KG1 (cell line): ENCODE results near the gene CHCHD6.

Experiments used
- DNase-seq: peaks from one replicate; lab custom pipeline; 2025; lab: John Stamatoyannopoulos, UW

Gene CHCHD6

DNA sequence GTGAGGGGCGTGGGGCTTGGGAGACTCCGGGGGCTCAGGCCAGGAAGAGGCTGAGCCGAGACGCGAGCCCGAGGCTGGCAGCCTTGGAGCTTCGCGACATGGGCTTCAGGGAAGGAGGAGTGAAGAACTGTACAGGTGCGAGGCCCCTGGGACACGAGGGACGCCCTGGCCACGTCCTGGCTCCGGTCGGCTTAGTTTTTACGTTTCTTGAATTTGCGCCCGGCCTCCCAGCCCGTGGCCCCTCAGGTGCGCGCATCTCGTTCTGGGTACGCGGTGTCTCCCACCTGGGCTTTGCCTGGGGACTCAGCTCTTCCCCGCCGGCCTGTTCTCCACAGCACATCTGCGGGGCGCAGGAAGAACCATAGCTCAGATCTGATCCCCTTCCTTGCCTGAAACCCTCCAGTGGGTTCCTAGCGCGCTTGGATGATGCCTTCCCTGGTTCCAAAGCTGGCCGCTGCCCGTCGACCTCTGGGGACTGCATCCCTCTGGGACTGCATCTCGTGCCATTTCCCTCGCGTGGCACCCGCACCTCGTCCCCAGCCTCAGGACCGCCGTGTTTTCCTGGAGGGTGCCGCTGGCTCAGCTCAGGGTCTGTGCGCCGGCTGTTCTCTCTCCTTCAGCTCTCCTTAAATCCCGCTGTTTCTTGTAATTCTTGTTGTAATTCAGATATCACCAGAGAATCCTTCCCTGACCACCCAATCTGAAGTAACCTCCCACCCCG, 614 bp downstream of the CHCHD6 start:
- DNase-seq, result no peak

DNA sequence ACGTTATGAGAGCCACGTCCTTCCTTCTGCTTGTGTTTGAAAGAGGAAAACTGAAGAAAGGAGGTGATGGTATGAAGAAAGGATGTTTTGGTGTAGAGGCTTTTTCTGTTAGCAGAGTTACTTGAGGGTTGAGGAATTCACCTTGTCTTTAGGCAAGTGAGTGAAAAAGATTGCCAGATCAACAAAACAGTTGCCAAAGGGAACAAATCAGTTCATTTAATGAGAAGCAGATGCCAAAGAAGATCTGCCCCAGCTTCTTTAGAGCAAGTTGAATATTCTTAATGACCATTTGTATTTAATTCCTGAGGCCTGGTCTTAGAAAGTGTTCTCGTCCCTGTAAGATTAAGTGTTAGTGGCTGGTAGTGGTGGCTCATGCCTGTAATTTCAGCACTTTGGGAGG, 2.6 kb downstream of the CHCHD6 start:
- no peak for DNase-seq

DNA sequence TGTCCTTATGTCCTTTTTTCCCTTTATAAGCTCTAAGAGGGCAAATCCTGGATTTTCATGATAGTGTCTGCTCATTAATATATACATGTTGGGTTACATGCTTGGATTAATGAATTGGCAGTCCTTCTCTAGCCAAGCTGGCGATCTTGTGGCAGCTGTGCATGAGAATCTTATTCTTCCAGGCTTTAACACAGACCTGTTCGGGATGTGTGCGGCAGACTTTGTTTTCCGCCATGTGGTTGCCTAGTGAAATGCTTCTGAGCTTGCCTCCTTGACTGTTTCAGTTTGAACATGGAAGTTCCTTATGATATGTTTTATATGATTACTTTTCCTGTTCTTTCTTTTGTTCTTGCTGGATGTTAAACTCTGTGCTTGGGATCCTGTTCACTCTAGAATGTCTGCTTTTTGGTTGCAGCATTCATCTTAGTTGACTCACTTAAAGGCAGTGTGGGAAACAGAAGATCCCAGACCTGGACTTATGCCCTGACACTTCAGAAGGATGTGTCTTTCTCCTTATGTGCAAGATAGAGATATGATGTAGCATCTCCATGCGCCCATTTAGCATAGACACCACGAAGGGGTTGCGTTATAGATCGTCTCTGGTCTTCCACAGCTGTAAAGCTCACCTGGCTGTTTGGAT, 7.2 kb downstream of the CHCHD6 start:
- no peak for DNase-seq

DNA sequence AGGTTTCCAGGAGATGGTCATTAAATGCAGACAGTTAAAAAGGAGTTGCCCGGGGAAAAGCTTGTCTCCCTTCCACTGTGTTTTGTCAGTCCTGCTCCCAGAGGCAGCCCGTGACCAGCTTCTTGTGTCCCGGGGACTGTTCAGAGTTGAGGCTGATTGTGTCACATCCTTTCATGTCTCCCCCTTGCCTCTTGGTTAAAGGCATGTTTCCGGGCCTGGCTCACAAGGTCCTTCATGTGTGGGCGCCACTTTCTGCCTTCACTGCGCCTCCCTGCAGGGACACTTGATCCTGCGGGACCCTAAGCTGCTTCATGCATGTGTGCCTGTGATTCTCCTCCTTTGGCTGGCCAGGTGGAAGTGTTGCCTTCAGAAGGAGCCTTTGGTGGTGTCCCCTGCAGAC, 9.2 kb downstream of the CHCHD6 start:
- DNase-seq, result no peak

DNA sequence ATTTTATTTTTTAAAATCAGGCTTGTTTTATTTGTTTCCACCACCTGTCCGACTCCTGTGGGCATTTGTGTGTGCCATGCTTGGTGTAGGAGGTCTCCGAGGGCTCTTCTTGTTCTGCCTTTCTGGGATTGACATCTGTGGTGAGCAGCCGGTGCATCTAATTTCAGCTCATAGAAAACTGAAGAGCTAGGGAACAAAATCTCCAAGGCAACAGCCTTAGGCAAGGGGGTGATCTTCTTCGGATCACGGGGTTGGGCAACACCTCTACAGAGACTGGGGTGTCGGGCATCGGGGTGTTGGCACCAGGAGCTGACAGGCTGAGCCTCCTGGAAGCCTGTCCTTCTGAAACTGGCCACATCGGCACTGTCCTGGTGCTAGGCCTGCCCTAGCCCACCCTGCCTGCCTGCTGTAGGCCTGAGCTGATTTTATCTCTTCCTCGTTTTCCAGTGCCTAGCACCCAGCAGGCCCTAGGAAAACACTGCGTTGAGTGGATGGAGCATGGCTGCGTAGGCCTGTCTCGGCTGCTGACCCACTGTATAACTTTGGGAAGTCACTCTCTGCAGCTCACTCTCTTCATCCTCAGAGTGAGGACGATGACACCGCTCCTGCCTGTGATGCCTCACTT, 10.3 kb downstream of the CHCHD6 start:
- DNase-seq, result no peak

DNA sequence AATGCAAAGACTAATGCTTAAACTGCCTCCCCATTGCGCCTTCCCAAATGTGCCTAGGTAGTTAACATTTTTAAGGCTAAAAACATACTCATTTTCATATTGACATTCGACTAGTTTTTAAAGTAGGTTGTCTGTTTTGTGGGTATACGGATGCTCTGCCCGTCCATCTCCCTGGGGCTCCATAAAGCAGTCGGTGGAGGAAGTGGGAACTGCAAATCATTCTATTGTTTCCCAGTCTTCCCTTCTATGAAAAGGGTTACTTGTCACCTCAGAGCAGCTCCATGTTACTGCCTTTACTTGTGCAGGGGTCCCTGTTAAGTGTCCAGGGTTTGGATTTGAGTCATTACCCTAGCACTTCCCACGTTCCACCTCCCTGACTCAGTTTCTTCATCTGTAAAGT, 10.9 kb downstream of the CHCHD6 start:
- DNase-seq, result no peak

DNA sequence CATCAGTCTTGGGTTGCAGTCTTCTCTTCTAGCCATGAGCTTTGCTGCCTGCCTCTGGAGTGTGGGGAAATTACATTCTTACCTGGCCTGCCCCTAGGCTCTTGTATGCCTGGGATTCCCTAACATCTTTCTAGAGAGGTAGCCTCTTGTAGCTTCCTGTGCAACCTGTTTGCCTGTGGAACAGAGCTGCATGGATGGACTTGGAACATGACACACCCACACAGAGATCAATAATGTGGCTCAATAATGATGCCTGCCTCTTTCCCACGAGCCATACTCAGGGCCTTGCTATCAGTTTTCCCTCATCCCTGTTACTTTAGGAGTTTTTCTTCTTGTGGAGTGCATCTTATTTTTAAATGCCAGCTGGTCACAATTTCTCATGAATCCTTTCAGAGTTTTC, 11.4 kb downstream of the CHCHD6 start:
- no peak for DNase-seq

DNA sequence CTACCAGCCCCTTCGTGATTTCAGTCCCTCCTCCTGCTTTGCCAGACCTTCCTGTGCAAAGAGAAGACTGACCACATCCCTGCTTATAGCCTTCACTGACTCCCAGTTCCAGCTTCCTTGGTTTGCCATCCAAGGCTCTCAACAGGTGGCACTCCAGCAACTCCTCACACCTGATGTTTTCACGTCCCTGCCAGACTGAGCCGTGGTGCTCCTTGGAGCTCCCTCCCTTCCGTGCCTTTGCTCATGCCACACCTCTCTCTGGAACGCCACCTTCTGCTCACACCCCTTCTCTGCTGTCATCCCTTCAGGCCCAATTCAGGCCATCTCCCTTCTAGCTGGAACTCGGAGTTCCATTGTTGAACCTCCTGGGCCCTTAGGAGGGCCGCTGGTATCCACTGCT, 12.0 kb downstream of the CHCHD6 start:
- no peak for DNase-seq

DNA sequence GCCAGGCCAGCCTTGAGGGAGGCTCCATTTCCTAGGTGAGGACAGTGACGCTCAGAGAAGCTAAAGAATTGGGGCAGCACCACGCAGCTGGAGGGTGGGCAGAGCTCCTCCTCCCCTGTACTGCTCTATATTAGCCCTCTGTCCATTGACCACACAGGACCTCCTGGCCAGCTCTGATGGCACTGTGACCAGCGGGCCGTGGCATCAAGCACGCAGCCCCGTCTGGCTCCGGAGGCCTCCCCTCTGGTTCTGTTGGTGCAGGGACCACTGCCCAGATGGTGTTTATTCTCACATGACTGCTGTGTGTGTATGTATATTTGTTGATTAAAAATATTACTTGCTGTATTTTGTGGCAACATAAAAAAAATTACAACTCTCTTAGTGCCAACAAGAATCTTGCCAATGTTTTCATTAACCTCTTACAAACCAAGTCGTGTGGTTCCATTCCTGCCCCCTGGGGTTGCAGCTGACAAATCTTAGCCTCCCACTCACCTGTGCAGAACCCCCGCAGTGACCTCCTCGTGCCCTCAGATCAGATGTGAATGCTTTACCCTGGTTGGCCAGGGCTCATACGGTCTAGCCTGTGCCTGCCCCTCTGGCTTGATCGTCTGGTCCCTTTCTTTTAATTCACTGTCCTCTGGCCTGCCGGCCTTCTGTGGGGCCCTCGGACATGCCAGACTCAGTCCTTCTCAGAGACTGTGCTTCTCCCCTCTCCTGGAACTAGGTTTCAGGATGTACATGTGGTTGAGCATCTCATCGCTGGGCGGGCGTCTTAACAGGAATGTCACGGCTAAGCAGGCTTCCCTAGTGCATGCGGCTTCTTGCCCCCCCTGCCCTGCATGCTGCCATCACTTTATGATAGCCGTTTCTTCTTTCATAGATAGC, 14.8 kb downstream of the CHCHD6 start:
- DNase-seq, result no peak

DNA sequence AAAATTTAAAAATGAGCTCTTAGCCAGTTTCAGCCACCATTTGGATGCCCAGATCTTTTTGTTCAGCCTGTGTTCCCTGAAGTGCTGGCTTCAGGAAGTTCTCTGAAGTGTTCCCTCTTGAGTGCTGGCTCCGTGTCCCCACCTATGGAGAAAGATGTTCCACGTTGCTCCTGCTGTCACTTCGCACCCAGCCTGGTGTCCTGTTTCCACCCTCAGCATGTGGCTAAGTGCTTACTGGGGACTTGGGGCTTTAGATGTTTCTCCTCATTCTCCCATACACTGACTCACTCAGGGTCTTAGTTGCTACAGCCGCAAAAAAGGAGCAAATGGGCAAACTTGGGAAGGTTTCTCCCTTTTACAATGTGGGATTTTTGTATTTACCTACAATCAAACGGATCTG, 16.6 kb downstream of the CHCHD6 start:
- DNase-seq, result no peak

DNA sequence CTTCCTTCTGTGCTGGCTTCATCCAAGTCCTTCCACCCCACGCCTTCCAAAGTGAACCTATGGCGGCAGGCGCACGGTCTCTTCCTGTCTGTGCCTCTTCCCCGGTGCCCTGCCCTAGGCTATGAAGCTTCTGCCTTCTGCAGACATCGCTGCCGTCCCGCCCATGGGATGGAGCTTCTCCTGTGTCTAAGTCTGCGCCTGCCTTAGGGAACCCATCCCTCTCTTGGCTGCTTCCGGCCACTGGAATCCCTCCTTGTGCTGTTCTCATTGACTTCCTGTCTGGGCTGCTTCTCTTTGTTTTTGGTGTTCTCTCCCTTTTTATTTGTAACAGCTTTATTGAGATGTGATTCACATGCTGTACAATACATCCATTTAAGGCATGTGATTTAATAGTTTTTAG, 17.2 kb downstream of the CHCHD6 start:
- no peak for DNase-seq

DNA sequence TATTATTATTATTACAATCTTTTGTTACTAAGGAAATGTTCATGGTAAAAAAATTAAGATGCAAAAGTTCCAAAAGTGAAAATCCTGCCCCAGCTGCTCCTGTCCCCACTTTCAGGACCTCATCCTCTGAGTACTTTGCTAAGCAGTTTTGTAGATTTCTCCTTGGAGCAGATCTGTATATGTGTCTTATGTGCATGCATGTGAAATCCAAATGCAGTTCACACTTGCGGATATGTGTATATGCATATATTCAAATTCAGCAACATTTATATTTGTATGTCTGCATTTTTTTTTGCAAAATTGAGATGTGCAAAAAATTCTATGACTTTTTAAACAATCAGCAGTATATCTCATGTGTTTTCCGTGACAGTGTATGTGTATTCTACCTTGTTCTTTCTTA, 19.2 kb downstream of the CHCHD6 start:
- no peak for DNase-seq

DNA sequence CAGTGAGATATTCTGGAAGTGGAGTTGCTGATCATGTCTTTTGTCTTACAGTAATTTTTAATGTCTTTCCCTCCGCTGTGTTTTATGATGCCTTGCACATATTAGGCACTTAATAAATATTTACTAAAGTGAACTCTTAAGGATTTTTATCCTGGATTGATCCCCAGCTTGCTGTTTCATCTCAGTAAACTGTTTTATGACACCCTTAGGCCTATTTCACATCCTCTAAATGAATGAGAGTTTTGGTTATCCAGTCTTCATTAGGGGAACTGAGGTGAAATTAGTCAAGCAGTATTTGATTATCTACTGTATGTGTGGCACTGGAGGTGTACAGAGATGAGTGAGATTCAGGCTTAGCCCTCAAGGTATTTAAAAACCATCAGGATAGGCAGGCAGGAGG, 19.8 kb downstream of the CHCHD6 start:
- DNase-seq, result no peak

DNA sequence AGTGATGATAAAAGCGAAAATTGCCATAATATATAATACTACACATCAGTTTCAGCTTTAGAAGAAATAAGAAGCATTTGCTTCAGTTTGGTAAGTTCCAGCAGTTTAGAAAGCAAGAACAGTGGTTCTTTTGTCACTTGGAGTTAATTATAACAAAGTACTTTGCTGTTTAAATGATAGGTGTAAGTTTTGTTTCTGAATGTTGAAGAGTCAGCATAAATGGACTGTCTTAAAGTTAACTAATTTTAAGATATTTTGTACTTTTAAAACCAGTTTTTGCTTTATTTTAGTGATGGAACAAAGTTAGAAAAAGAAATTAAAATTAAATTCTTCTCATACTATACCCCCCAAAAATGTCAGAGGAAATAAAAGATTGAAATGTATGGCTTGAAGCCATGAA, 24.6 kb downstream of the CHCHD6 start:
- no peak for DNase-seq

DNA sequence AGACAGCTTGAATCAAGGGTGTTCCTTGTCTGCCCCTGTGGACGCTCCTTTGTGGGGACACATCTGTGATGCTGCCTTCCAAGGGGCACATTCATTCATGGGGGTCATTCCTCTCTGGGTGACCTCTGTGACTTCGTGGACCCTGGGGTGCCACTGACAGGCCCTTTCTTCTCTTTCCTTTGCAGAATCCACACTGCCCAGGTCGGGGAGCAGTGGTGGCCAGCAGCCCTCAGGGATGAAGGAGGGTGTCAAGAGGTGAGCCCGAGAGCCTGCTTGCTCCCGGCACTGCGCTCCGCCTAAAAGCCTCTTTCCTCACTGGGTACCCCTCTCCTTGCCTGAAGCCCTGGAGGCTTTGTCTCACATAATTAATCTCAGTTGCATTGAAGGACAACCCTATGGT, 26.3 kb downstream of the CHCHD6 start:
- DNase-seq, result no peak

DNA sequence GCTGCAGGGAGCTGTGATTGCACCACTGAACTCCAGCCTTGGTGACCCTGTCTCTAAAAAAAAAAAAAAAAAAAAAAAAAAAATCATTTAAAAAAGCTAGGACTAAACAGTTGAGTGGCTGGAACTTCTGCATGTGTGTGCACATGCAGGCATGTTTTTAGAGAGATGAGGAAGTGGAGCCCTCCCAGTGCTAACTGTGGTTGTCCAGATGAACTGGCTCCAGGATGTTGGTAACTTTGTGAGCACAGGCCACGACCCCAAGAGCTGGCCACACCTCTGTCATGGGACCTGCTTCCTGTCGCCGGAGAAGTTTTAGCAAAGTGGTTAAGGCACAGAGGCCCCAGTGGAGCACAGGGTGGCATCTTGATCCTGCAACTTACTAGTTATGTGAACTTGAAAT, 27.0 kb downstream of the CHCHD6 start:
- peak; percentile 43 for DNase-seq

DNA sequence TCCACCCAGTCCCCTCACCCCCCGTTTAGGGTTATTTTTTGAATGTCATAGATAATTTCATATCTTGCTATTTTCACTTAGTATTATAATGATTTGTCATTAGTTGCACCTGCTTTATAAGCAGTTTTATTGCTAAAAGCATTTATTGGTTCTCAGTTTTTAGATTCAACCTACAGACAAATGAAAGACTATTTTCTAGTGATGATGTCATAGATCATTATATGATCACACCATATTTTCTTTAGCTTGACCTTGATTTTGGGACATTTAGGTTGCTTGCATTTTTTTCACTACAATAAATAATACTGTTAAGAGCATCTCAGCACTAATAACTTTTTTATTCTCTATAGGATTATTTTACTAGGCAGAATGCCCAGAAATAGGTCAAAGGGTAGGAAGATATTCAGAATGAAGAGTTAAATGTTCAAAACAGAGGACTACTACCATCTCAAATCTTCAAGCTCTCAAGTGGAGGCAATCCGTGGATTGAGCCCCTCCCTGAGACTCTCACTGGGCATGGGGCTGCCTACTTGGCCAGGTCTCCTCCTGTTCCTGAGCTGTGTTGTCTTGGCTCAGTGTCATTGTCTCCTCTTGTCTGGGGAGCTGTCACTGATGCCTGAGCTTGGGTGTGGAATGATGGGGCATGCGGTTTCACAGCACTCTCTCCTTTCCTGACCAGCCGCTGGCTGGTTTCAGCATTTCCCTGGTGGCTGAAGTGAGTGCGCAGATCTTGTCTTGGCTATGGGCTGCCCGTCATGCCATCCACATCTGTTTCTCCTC, 28.4 kb downstream of the CHCHD6 start:
- DNase-seq, result no peak

DNA sequence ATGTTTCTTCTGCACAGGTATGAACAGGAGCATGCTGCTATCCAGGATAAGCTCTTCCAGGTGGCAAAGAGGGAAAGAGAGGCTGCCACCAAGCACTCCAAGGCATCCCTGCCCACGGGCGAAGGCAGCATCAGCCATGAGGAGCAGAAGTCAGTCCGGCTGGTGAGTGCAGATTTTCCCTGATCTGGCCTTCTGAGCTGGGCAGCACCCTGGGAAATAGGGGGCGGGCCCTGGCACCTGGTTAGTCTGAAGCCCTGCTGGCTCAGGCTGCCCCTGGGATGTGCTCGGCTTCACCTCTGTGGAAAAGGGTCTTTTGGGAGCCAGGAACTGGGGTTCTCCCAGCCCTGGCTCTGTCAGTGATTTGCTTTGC, 29.0 kb downstream of the CHCHD6 start:
- no peak for DNase-seq

DNA sequence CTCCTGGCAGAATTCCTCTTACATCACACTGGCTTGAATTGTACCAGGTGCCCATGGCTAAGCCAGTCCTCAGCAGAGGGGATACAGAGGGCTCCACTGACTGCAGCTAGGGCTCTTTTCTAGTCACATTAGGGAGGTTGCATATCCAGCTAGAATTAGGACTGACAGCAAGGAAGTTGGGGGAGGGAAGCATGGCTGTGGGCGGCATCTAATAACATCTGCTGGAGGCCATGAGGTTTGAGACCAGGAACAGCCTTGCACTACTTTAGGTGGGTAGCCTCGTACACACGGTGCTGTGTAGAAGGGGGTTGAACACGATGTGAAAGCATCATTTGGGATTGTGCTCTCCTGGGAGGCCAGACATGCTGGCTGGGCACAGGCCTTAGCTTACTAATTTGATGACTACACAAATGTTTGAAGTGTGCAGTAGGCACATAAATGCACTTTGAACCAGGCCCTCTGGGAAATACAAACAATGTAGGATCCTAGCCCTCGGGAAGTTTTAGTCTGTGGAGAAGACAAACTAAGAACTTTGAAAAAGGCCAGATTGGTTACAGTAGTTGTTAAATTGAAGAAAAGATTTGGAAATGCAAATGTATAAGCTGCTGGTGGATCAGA, 30.2 kb downstream of the CHCHD6 start:
- DNase-seq, result no peak

DNA sequence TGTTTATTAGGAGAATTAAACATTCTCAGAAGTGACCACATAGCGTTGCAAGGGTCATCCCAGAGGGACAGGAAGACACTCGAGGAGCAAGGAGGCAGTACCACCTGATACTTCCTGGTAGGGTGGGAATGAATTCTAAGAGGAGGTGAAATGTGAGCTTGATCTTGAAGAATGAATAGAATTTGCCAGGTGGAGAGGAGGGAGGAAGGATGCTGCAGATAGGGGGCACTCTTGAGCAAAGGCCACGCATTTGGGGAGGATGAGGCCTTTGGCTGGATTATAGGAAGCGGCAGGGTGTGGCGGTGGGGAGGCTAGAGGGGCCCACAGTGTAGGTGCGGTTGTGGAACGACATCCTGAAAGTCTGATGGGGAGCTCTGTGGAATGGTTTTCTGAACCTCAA, 33.5 kb downstream of the CHCHD6 start:
- no peak for DNase-seq

DNA sequence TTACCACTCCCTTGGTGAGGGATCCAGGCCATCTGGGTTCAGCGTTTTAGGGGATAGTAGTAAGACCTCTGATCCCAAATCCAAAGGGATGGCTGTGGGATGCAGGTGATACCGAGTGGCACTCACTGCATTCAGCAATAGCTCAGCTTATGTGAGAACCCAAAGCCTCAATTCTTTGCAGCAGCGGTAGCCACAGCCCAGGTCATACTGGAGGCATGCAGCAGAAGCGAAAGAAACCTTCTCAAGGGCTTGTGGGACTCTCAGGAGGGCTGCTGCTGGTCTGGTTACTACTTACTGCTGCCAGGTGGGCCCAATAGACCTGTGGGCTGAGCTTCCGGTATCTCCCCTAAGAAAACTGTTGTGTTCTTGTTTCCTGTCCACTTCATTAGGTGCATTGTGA, 38.0 kb downstream of the CHCHD6 start:
- no peak for DNase-seq

DNA sequence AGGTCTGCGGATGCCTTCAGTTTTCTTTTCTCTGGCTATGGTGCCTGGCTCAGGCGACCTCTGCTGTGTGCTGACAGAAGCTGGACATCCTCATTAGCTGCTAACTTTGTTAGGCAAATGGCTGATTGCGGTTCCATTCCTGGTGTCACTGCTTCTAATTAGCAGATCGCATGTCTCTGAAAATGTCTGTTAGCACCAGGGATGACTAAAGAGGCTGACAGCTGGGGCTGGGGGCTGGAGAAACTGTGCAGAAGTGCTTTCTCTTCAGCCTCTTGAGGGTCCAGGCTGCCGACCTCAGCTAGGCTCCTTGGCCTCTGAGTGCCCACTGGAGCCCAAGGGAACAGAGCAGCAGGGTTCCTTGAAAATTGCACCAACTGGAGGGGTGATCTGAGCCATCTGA, 39.3 kb downstream of the CHCHD6 start:
- DNase-seq, result no peak
